K562 (cell line): Measurements from ENCODE around the gene ZDHHC8. TPM values are rescaled to one million over a fixed set of nuclear protein-coding genes. Genes with fewer than 3 reads are reported as not detected.

Source experiments
- ATAC-seq: fragments of 200-7000 bp; cut with Tn5 transposase; 3 replicates; pipeline ENCODE4 v1.9.1; 2020; ENCODE audit warnings: moderate library complexity
- BruUV-seq: library from RNA; stranded (reverse); fragments of 400-500 nt; replicated peaks from 2 replicates; lab custom pipeline; 2021; lab: Mats Ljungman, UMichigan
- CTCF ChIA-PET: fragments of 300-600 bp; formaldehyde crosslinking; extraction: SDS; loops from one replicate; lab custom pipeline; 2021; ENCODE audit warnings: low intra/inter-chr PET ratio; lab: Yijun Ruan, JAX
- POLR2A ChIA-PET: fragments of 300-600, 350-650 bp; sonication (Branson Sonifier 250); formaldehyde crosslinking; extraction: SDS; loops from one replicate; lab custom pipeline; 2021; ENCODE audit warnings: antibody characterized with exemption, inconsistent platforms; lab: Yijun Ruan, JAX
- DNase-seq, 4 experiments: peaks; one replicate each; pipeline versions ENCODE4 v3.0.0 to v3.0.0-alpha.2; 2011 to 2018; ENCODE audit warnings: low spot score in 3 of 4, mixed read lengths in 3 of 4; ENCODE audit errors: extremely low read depth in 1 of 4
- FAIRE-seq: peaks from 2 replicates; lab custom pipeline; 2011; peaks lifted over from hg19 to GRCh38; lab: Jason Lieb, UNC
- H2AFZ ChIP-seq: 2 replicates; pipeline ENCODE4 v1.6.0; 2011; ENCODE audit warnings: low read depth, low read length, control low read depth, inconsistent platforms
- H3K27ac ChIP-seq: fragments of 200-600 bp; 3 replicates; pipeline ENCODE4 v1.8.0; 2011; ENCODE audit warnings: low read depth, mild to moderate bottlenecking, control low read depth, inconsistent platforms, low read length, moderate library complexity, mixed read lengths; ENCODE audit errors: extremely low read depth
- H3K27me3 ChIP-seq, 2 experiments: fragments of 300-600 bp in 1 of 2; 2 replicates in 1 of 2; 3 replicates in 1 of 2; pipeline versions ENCODE4 v1.6.0 to v1.8.0; 2011; ENCODE audit warnings: inconsistent platforms in 2 of 2, low read length in 2 of 2, mild to moderate bottlenecking in 1 of 2, mixed read lengths in 1 of 2, moderate library complexity in 1 of 2; ENCODE audit not compliant: control insufficient read depth in 2 of 2, insufficient read depth in 2 of 2
- H3K36me3 ChIP-seq: fragments of 300-600 bp; 3 replicates; pipeline ENCODE4 v1.8.0; 2011; ENCODE audit warnings: mild to moderate bottlenecking, low read length, inconsistent platforms; ENCODE audit not compliant: control insufficient read depth, insufficient read depth
- H3K4me1 ChIP-seq, 2 experiments: fragments of 200-600 bp in 1 of 2; replicated peaks in 1 of 2; 2 replicates in 1 of 2; 3 replicates in 1 of 2; pipeline versions ENCODE4 v1.5.1 to v1.8.0; 2011; ENCODE audit warnings: inconsistent platforms in 2 of 2, low read length in 2 of 2, mild to moderate bottlenecking in 1 of 2, mixed read lengths in 1 of 2, moderate library complexity in 1 of 2; ENCODE audit not compliant: control insufficient read depth in 2 of 2, insufficient read depth in 2 of 2
- H3K4me2 ChIP-seq: 2 replicates; pipeline ENCODE4 v1.6.1; 2011; ENCODE audit warnings: low read length, control low read depth, inconsistent platforms, mixed read lengths; ENCODE audit not compliant: insufficient read depth
- H3K4me3 ChIP-seq: fragments of 200-600 bp; sonication (generic), shearing (Covaris generic); 2 replicates; pipeline ENCODE4 v1.5.1; 2016; ENCODE audit warnings: control low read depth, inconsistent platforms
- H3K79me2 ChIP-seq: fragments of 200-600 bp; 3 replicates; pipeline ENCODE4 v1.8.0; 2011; ENCODE audit warnings: low read length, inconsistent platforms; ENCODE audit not compliant: control insufficient read depth, insufficient read depth
- H3K9ac ChIP-seq, 2 experiments: 2 replicates each; pipeline versions ENCODE4 v1.6.0 to v1.6.1; 2011; ENCODE audit warnings: low read depth in 2 of 2, low read length in 2 of 2, control low read depth in 1 of 2, inconsistent platforms in 1 of 2, mild to moderate bottlenecking in 1 of 2, mixed read lengths in 1 of 2; ENCODE audit not compliant: insufficient read depth in 1 of 2
- H3K9me1 ChIP-seq: one replicate; pipeline ENCODE4 v1.6.0; 2011; ENCODE audit warnings: inconsistent platforms, mild to moderate bottlenecking, low read length, moderate library complexity; ENCODE audit not compliant: control insufficient read depth, insufficient read depth
- H3K9me3 ChIP-seq: replicated peaks from 2 replicates; pipeline ENCODE4 v1.5.1; 2011; ENCODE audit warnings: low read depth, low read length, inconsistent platforms; ENCODE audit not compliant: control insufficient read depth, insufficient read depth
- H4K20me1 ChIP-seq: replicated peaks from 2 replicates; pipeline ENCODE4 v1.6.1; 2011; ENCODE audit warnings: low read length, inconsistent platforms, mixed read lengths; ENCODE audit not compliant: control insufficient read depth, insufficient read depth
- BHLHE40 ChIP-seq: IDR thresholded peaks from 2 replicates; pipeline ENCODE4 v1.6.1; 2011; ENCODE audit warnings: low read length, improper control_type of control experiment
- BRCA1 ChIP-seq, 2 experiments: fragments of 450-650 bp in 1 of 2; sonication (generic) in 1 of 2; formaldehyde crosslinking in 1 of 2; IDR thresholded peaks; 2 replicates each; pipeline versions ENCODE4 v1.5.0 to v1.6.1; 2017 to 2020; ENCODE audit warnings: mild to moderate bottlenecking in 1 of 2, missing genetic modification reagents in 1 of 2
- ZBTB1 ChIP-seq: sonication (generic); formaldehyde crosslinking; IDR thresholded peaks from 2 replicates; pipeline ENCODE4 v1.8.1; 2023; ENCODE audit warnings: missing genetic modification reagents, low read depth, mild to moderate bottlenecking, borderline replicate concordance
- WGBS: fragments of 100-300 bp; shearing (Covaris generic); methylation state at CpG from one replicate; pipeline ENCODE4 v1.1.6; 2016; ENCODE audit warnings: low coverage, mixed read lengths; ENCODE audit not compliant: insufficient coverage; ENCODE audit errors: missing lambda C conversion rate; 5-methylcytosine and 5-hydroxymethylcytosine counted together
- in situ Hi-C: fragments of 300-500 bp; cut with MboI; formaldehyde crosslinking; loops from 4 replicates; pipeline ENCODE4 v1.15.0; 2018; ENCODE audit warnings: inconsistent platforms, mixed read lengths
- intact Hi-C: fragments of 100-400 bp; cut with micrococcal nuclease; formaldehyde crosslinking; loops from 2 replicates; pipeline ENCODE4 v1.14.2; 2022
- polyA plus RNA-seq, 8 experiments: library from polyadenylated mRNA; depleted of rRNA in 4 of 8; stranded (reverse) in 5 of 8; unstranded in 3 of 8; fragments of >200 nt; fragmentation: Nextera tagmentation in 2 of 8; fragmentation: Illumina TruSeq in 1 of 8; extraction: Ambion mirVana in 2 of 8; extraction: Trizol in 1 of 8; gene quantifications; 2 replicates each; pipeline versions ENCODE4 v1.2.1 to v1.2.3, GENCODE V29; 2011 to 2014; ENCODE audit warnings: inconsistent platforms in 1 of 8, missing spikeins in 1 of 8
- total RNA-seq, 7 experiments: library from RNA; depleted of rRNA in 6 of 7; stranded (reverse); fragments of >200 nt in 6 of 7; fragmentation: Illumina TruSeq in 2 of 7; extraction: Trizol in 2 of 7; gene quantifications; 2 replicates each; pipeline versions ENCODE4 v1.2.1 to v1.2.3, GENCODE V29; 2011 to 2021; ENCODE audit warnings: low replicate concordance in 1 of 7
- TF ChIP-seq, protein P1 (sequence below): sonication (generic); formaldehyde crosslinking; IDR thresholded peaks from 2 replicates; pipeline ENCODE4 v1.8.1; 2023; ENCODE audit warnings: mild to moderate bottlenecking, missing genetic modification reagents
- TF ChIP-seq, protein P2 (sequence below): fragments of 450-650 bp; IDR thresholded peaks from 2 replicates; pipeline ENCODE4 v1.6.1; 2016; ENCODE audit warnings: mild to moderate bottlenecking
- TF ChIP-seq, protein P3 (sequence below): fragments of 250-450 bp; sonication (Bioruptor Pico); IDR thresholded peaks from 2 replicates; pipeline ENCODE4 v1.4.0; 2020; ENCODE audit warnings: borderline replicate concordance

ZDHHC8 gene
- total and polyA plus RNA-seq, 9 of the 15 experiments (the other 6 are each of a cell fraction or from before 2014, with no cell fraction given), result 0.04 to 109 (median 16.4) TPM

DNA sequence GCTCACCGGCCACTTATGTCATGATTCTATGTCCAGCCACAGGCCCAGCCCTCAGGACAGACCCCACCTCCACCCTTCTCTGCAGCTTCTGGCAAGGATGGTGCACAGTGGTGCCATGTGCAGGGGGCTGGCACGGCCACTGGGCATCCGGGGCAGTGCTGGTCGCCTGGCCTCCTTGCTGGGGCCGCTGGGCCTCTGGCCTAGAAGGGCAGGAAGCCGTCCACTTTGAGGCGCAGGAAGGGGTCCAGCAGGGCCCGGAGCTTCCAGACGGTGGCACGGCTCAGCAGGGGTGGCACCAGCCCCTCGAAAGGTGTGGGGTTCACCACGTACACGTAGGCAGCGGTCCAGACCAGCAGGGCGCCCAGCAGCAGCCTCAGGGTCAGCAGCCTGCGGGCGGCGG is 16.8 kb downstream of the ZDHHC8 start (continued):
- TF ChIP-seq, protein P1, sequence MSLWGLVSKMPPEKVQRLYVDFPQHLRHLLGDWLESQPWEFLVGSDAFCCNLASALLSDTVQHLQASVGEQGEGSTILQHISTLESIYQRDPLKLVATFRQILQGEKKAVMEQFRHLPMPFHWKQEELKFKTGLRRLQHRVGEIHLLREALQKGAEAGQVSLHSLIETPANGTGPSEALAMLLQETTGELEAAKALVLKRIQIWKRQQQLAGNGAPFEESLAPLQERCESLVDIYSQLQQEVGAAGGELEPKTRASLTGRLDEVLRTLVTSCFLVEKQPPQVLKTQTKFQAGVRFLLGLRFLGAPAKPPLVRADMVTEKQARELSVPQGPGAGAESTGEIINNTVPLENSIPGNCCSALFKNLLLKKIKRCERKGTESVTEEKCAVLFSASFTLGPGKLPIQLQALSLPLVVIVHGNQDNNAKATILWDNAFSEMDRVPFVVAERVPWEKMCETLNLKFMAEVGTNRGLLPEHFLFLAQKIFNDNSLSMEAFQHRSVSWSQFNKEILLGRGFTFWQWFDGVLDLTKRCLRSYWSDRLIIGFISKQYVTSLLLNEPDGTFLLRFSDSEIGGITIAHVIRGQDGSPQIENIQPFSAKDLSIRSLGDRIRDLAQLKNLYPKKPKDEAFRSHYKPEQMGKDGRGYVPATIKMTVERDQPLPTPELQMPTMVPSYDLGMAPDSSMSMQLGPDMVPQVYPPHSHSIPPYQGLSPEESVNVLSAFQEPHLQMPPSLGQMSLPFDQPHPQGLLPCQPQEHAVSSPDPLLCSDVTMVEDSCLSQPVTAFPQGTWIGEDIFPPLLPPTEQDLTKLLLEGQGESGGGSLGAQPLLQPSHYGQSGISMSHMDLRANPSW (CRISPR knock-in tag), result peak; percentile 36; the same call in 1 of the 2 replicates
- no peak for TF ChIP-seq BHLHE40
- TF ChIP-seq ZBTB1, result 0 out of 2 replicates have a peak, but pooled peaks have one; percentile 17
- TF ChIP-seq, all 486 proteins: peak for 9

DNA sequence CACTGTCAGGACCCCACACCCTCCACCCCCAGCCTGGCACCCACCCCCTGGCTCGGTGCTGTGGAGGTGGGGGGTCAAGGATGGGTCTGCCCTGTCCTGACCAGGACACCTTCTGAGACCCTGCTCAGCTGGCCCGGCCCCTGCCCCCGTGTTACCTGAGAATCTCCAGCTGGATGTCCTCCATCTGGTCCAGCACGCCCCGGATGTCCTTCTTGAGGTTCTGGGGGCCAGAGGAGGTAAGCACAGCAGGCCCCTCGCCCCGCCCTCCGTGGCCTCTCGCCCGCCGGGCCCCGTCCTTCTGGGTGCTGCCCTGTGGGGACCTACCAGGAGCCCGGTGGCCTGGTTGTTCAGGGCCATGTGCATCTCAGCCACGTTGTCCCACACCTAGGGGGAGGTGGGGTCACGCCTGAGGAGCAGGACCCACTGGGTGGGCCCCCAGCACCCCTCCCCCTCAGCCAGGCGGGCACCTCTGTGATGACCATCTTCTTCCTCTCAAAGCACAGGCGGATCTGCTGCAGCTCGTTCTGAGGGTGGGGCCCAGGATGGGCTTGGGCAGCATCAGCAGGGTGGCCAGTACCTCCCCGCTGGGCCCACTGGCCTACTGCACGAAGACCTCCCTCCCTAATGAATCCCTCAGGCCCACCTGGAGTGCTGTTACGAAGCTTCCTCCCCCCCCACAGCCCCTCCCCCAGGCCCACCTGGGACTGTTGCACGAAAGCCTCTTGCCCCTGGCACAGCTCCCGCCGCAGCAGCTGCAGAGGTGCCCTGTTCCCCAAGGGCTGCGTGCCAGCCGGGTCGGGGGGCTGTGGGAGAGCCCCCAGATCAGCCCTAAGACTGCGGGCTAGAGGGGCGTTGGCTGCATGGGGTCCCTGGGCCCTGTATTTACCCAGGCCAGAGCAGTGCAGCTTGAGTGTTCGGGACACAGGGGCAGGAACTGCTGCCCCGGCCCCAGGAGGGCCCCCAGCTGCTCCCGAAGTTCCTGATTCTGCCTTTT is 17.9 kb downstream of the ZDHHC8 start:
- POLR2A ChIA-PET, result interaction anchor here (0.5 to 1.1 kb wide), 5 partner anchors 29 to 344 kb away, joined by 3 read pairs; partner anchors contain the start of gene TRMT2A
- no peaks in the 10 kb centered on the region for H3K79me2 ChIP-seq
- no peak overlapping the region for H3K4me3 ChIP-seq
- BruUV-seq, result no TSS peak
- H3K4me2 ChIP-seq, result no peak overlapping the region
- peaks cover 0 to 79% of the 10 kb centered on the region in 2 experiments; a peak in 2 of 5 replicates for H3K4me1 ChIP-seq
- no peak overlapping the region for H3K27ac ChIP-seq
- H4K20me1 ChIP-seq, result peaks cover 27% of the 10 kb centered on the region
- no peaks in the 10 kb centered on the region for H3K36me3 ChIP-seq
- no peak overlapping the region for H2AFZ ChIP-seq
- in situ Hi-C loops (loop anchor here (25.0 kb wide), 1 partner anchor 538 kb away; no protein-coding TSS in a partner anchor), intact Hi-C loops (loop anchor here (10.0 kb wide), 1 partner anchor 265 kb away; no protein-coding TSS in a partner anchor)
- FAIRE-seq, result no peak
- 16% methylated on average over 32 of the region's 32 CpGs for WGBS
- H3K27me3 ChIP-seq, result peaks cover 15 to 26% of the 10 kb centered on the region in 2 experiments; a peak in 4 of 5 replicates
- no peaks in the 10 kb centered on the region for H3K9me3 ChIP-seq
- CTCF ChIA-PET, result no interaction called here
- ATAC-seq, result no peak
- peak overlapping the region in 1 of 2 experiments; percentile 63; a peak in 2 of 4 replicates for H3K9ac ChIP-seq
- H3K9me1 ChIP-seq, result no peaks in the 10 kb centered on the region
- DNase-seq, result no peak
- TF ChIP-seq, protein P2, sequence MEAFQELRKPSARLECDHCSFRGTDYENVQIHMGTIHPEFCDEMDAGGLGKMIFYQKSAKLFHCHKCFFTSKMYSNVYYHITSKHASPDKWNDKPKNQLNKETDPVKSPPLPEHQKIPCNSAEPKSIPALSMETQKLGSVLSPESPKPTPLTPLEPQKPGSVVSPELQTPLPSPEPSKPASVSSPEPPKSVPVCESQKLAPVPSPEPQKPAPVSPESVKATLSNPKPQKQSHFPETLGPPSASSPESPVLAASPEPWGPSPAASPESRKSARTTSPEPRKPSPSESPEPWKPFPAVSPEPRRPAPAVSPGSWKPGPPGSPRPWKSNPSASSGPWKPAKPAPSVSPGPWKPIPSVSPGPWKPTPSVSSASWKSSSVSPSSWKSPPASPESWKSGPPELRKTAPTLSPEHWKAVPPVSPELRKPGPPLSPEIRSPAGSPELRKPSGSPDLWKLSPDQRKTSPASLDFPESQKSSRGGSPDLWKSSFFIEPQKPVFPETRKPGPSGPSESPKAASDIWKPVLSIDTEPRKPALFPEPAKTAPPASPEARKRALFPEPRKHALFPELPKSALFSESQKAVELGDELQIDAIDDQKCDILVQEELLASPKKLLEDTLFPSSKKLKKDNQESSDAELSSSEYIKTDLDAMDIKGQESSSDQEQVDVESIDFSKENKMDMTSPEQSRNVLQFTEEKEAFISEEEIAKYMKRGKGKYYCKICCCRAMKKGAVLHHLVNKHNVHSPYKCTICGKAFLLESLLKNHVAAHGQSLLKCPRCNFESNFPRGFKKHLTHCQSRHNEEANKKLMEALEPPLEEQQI, result no peak
- TF ChIP-seq, protein P3, sequence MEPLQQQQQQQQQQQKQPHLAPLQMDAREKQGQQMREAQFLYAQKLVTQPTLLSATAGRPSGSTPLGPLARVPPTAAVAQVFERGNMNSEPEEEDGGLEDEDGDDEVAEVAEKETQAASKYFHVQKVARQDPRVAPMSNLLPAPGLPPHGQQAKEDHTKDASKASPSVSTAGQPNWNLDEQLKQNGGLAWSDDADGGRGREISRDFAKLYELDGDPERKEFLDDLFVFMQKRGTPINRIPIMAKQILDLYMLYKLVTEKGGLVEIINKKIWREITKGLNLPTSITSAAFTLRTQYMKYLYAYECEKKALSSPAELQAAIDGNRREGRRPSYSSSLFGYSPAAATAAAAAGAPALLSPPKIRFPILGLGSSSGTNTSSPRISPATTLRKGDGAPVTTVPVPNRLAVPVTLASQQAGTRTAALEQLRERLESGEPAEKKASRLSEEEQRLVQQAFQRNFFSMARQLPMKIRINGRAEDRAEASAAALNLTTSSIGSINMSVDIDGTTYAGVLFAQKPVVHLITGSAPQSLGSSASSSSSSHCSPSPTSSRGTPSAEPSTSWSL (CRISPR knock-in tag), result no peak
- TF ChIP-seq, protein P1 (CRISPR knock-in tag), result 0 out of 2 replicates have a peak, but pooled peaks have one; percentile 71
- no peak for TF ChIP-seq BRCA1 (IDR thresholded peaks at IDR 0.05)
- peak; percentile 82; the same call in 1 of the 2 replicates for TF ChIP-seq BRCA1 (CRISPR knock-in tag; IDR thresholded peaks at IDR 0.05)
